COLO829 (cell line): ENCODE measurements around the gene FH.

Experiments used
- DNase-seq: peaks from one replicate; pipeline ENCODE4 v3.0.0; 2012; ENCODE audit warnings: low spot score

FH gene

GRCh38 chr1:241457421-241457820 is 62.1 kb downstream of the FH start:
- DNase-seq = no peak

GRCh38 chr1:241456743-241457142 is 62.8 kb downstream of the FH start:
- no peak for DNase-seq

GRCh38 chr1:241453732-241454131 is 65.8 kb downstream of the FH start:
- no peak for DNase-seq

- DNase-seq = no peak
These were observed 67.6 kb downstream of the FH start for GRCh38 chr1:241451956-241452355.
